ENCODE results near the gene FUT2.

The FUT2 gene

GRCh38 chr19:48674216-48674809 lies 21.5 kb upstream of the FUT2 start:
- ChIA-PET CTCF (interaction anchor here (0.6 to 3.9 kb wide), 31 partner anchors 8 to 472 kb away, joined by 3 to 35 read pairs (median 4); partner anchors contain the start of genes CA11 and IZUMO1), POLR2A (interaction anchor here (0.8 to 1.9 kb wide), 4 partner anchors 29 to 185 kb away, joined by 3 to 7 read pairs (median 4); partner anchors contain the start of gene CA11)

DNA sequence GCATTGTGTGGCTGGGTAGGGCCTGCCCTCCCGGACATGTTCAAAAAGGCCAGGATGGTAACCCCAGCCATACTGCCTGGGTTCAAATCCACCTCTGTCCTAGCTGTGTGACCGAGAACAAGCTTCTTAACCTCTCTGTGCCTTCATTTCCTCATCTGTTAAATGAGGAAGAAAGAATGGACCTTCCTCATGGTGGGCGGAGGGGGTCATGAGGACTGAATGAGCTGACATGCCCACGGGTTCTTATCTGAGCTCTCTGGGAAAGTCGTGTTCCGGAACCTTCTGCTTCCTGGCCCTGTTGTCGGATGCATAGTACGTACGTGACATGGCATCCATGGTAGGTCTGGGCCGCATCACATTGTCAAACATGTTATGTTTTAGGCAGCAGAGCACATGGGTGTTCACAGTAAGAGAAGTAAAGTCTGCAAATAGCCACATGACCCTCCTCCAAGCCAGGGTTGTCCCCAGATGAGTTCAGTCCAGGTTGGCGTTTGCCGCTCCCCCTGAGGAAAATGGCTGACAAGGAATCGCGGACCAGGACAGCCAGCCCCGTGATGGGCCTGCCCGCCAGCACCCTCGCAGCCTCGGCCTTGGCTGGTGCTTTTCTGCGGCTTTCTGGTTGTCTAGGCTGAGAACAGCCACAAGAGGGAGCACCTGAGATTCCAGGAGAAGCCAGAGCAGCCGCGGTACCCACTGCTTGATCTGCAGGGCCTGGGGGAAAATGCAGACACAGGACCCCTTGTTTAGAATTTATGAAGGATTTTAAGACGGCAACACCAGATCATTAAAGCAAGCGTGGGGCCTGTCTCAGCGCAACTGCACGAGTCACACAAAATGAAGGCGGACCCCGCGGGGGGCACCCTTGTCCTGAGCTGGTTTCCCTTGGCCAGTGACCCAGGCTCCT lies 20.6 kb upstream of the FUT2 start:
- Histone ChIP-seq H3K9me3 (ENCODE audit: control insufficient read depth, insufficient read depth, low read depth, low read length) (no peaks in the 10 kb centered on the region), H3K36me3 (ENCODE audit: control insufficient read depth in 2 of 2, insufficient read depth in 1 of 2, low read length in 2 of 2) (no peaks in the 10 kb centered on the region), H3K4me1 (ENCODE audit: control insufficient read depth, insufficient read depth, low read length) (no peaks in the 10 kb centered on the region; the same call in 1 of the 2 replicates), H3K4me3 (ENCODE audit: low read depth, low read length) (no peak overlapping the region), H3K27ac (ENCODE audit: extremely low read depth, low read depth, low read length) (no peak overlapping the region)
- ChIA-PET CTCF (interaction anchor here (0.6 to 3.9 kb wide), 46 partner anchors 9 to 295 kb away, joined by 3 to 35 read pairs (median 4); partner anchors contain the start of genes CA11 and IZUMO1), POLR2A (interaction anchor here (0.9 to 1.9 kb wide), 4 partner anchors 9 to 64 kb away, joined by 3 to 7 read pairs (median 4); partner anchors contain the start of gene CA11)
- TF ChIP-seq ZNF335 (tag by site-specific recombination; conservative IDR thresholded peaks at IDR 0.05) = 0 out of 2 replicates have a peak, but pooled peaks have one; percentile 26
- no peak for TF ChIP-seq ZNF350 (tag by site-specific recombination; IDR thresholded peaks at IDR 0.05)
- peak; percentile 60 for TF ChIP-seq ZNF654 (tag by site-specific recombination; IDR thresholded peaks at IDR 0.05; ENCODE audit: low read depth)
- TF ChIP-seq, protein P1, sequence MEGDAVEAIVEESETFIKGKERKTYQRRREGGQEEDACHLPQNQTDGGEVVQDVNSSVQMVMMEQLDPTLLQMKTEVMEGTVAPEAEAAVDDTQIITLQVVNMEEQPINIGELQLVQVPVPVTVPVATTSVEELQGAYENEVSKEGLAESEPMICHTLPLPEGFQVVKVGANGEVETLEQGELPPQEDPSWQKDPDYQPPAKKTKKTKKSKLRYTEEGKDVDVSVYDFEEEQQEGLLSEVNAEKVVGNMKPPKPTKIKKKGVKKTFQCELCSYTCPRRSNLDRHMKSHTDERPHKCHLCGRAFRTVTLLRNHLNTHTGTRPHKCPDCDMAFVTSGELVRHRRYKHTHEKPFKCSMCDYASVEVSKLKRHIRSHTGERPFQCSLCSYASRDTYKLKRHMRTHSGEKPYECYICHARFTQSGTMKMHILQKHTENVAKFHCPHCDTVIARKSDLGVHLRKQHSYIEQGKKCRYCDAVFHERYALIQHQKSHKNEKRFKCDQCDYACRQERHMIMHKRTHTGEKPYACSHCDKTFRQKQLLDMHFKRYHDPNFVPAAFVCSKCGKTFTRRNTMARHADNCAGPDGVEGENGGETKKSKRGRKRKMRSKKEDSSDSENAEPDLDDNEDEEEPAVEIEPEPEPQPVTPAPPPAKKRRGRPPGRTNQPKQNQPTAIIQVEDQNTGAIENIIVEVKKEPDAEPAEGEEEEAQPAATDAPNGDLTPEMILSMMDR (tag by site-specific recombination; IDR thresholded peaks at IDR 0.05) = peak; percentile 90
- TF ChIP-seq HOXA7 (CRISPR knock-in tag; IDR thresholded peaks at IDR 0.05; ENCODE audit: borderline replicate concordance) = no peak
- TF ChIP-seq ZNF768 (tag by site-specific recombination; IDR thresholded peaks at IDR 0.05) = peak; percentile 31; the same call in 1 of the 2 replicates
- no peak for TF ChIP-seq GFI1B (tag by site-specific recombination; IDR thresholded peaks at IDR 0.05)
- TF ChIP-seq ZNF341 (tag by site-specific recombination; IDR thresholded peaks at IDR 0.05; ENCODE audit: low read depth) = peak; percentile 52
- TF ChIP-seq SP3 (tag by site-specific recombination; IDR thresholded peaks at IDR 0.05) = peak; percentile 24; the same call in 1 of the 2 replicates
- TF ChIP-seq, protein P2, sequence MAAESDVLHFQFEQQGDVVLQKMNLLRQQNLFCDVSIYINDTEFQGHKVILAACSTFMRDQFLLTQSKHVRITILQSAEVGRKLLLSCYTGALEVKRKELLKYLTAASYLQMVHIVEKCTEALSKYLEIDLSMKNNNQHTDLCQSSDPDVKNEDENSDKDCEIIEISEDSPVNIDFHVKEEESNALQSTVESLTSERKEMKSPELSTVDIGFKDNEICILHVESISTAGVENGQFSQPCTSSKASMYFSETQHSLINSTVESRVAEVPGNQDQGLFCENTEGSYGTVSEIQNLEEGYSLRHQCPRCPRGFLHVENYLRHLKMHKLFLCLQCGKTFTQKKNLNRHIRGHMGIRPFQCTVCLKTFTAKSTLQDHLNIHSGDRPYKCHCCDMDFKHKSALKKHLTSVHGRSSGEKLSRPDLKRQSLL (tag by site-specific recombination; IDR thresholded peaks at IDR 0.05) = no peak
- peak; percentile 35; the same call in 1 of the 2 replicates for TF ChIP-seq ZNF664 (tag by site-specific recombination; IDR thresholded peaks at IDR 0.05)

More at GRCh38 chr19:48674216-48674809, 21.5 kb upstream of the FUT2 start:
- TF ChIP-seq TSHZ1 (tag by site-specific recombination; IDR thresholded peaks at IDR 0.05; ENCODE audit: borderline replicate concordance) = no peak
- TF ChIP-seq ZNF571 (tag by site-specific recombination; IDR thresholded peaks at IDR 0.05) = no peak
- TF ChIP-seq ZNF530 (tag by site-specific recombination; IDR thresholded peaks at IDR 0.05; ENCODE audit: low read depth) = no peak
- TF ChIP-seq ZNF510 (tag by site-specific recombination; IDR thresholded peaks at IDR 0.05; ENCODE audit: insufficient replicate concordance) = no peak
- TF ChIP-seq, protein P3, sequence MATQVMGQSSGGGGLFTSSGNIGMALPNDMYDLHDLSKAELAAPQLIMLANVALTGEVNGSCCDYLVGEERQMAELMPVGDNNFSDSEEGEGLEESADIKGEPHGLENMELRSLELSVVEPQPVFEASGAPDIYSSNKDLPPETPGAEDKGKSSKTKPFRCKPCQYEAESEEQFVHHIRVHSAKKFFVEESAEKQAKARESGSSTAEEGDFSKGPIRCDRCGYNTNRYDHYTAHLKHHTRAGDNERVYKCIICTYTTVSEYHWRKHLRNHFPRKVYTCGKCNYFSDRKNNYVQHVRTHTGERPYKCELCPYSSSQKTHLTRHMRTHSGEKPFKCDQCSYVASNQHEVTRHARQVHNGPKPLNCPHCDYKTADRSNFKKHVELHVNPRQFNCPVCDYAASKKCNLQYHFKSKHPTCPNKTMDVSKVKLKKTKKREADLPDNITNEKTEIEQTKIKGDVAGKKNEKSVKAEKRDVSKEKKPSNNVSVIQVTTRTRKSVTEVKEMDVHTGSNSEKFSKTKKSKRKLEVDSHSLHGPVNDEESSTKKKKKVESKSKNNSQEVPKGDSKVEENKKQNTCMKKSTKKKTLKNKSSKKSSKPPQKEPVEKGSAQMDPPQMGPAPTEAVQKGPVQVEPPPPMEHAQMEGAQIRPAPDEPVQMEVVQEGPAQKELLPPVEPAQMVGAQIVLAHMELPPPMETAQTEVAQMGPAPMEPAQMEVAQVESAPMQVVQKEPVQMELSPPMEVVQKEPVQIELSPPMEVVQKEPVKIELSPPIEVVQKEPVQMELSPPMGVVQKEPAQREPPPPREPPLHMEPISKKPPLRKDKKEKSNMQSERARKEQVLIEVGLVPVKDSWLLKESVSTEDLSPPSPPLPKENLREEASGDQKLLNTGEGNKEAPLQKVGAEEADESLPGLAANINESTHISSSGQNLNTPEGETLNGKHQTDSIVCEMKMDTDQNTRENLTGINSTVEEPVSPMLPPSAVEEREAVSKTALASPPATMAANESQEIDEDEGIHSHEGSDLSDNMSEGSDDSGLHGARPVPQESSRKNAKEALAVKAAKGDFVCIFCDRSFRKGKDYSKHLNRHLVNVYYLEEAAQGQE (tag by site-specific recombination; IDR thresholded peaks at IDR 0.05) = no peak
- no peak for TF ChIP-seq ZNF335 (tag by site-specific recombination; conservative IDR thresholded peaks at IDR 0.05)
- TF ChIP-seq ZNF473 (tag by site-specific recombination; IDR thresholded peaks at IDR 0.05) = no peak
- TF ChIP-seq ZNF76 (tag by site-specific recombination; IDR thresholded peaks at IDR 0.05; ENCODE audit: borderline replicate concordance, low read depth) = no peak
- no peak for TF ChIP-seq ZNF423 (tag by site-specific recombination; IDR thresholded peaks at IDR 0.05)
- TF ChIP-seq ZFP41 (tag by site-specific recombination; IDR thresholded peaks at IDR 0.05; ENCODE audit: borderline replicate concordance) = no peak
- TF ChIP-seq ZNF10 (tag by site-specific recombination; IDR thresholded peaks at IDR 0.05) = no peak
- H3K9me3 ChIP-seq (ENCODE audit: control insufficient read depth, insufficient read depth, low read depth, low read length) = no peaks in the 10 kb centered on the region
- H3K27ac ChIP-seq (ENCODE audit: extremely low read depth, low read depth, low read length) = no peak overlapping the region
- H3K4me3 ChIP-seq (ENCODE audit: low read depth, low read length) = no peak overlapping the region
- no peaks in the 10 kb centered on the region; the same call in 1 of the 2 replicates for H3K4me1 ChIP-seq (ENCODE audit: control insufficient read depth, insufficient read depth, low read length)
- H3K36me3 ChIP-seq (ENCODE audit: control insufficient read depth in 2 of 2, insufficient read depth in 1 of 2, low read length in 2 of 2) = no peaks in the 10 kb centered on the region

All from HEK293 (cell line).